Heart left ventricle (tissue), 13 donors: ENCODE measurements around the gene DBH.

Source experiments
- CTCF ChIP-seq, 12 donors: fragments of 200-600 bp; sonication (generic) in 4 of 12; IDR thresholded peaks; one replicate each; pipeline versions ENCODE4 v1.5.0 to v1.8.0; 2018 to 2022; ENCODE audit warnings: antibody characterized with exemption in 12 of 12, mild to moderate bottlenecking in 5 of 12
- POLR2A ChIP-seq, 2 donors: fragments of 450-650 bp; IDR thresholded peaks; one replicate each; pipeline ENCODE4 v1.6.1; 2017; ENCODE audit warnings: antibody characterized with exemption in 2 of 2, mild to moderate bottlenecking in 2 of 2, moderate library complexity in 2 of 2
- donor health status: ischemic (EF 13 %, LVEDD 7.1; RV severe dilation, severe dysfunction).
- donor health status: DM: no; HTN: yes; CAD: no.
- donor health status: DM: no; HTN: no; CAD: no.
- donor health status: ischemic (EF 25% LVEDD 6.9; RV normal size, moderate dysfunction).
- donor health status: ischemic (EF 25% LVEDD 5.7; RV mildly dilated, moderate dysfunction).
- donor health status: ischemic (EF 35%, LVEDD 5.7; RV mildly dilated, moderate dysfunction).
- donor health status: nonischemic (EF 11% LVEDD 7.7; RV severe dilation, severe dysfunction).
- donor health status: DM: yes; HTN: yes; CAD: no.
- donor health status: PGD.
- donor health status: ischemic (EF 29% LVEDD 5.4; RV normal size, mild dysfunction).
- donor health status: nonischemic (EF 23%, LVEDD 6.1; RV moderate dilation, normal function).

- no peak for TF ChIP-seq CTCF (IDR thresholded peaks at IDR 0.05)
- no peak for TF ChIP-seq POLR2A (IDR thresholded peaks at IDR 0.05)
Observed at GRCh38 chr9:133703591-133704399, 67.6 kb downstream of the DBH start.
